NOMO-1 treated with DMSO at 0.1 percent for 48 hours (cell line): Measurements from ENCODE around the gene HOXC11.

Source experiments
- DNase-seq: peaks from one replicate; lab custom pipeline; 2025; ENCODE audit not compliant: unreplicated experiment; lab: John Stamatoyannopoulos, UW

The HOXC11 gene

DNA sequence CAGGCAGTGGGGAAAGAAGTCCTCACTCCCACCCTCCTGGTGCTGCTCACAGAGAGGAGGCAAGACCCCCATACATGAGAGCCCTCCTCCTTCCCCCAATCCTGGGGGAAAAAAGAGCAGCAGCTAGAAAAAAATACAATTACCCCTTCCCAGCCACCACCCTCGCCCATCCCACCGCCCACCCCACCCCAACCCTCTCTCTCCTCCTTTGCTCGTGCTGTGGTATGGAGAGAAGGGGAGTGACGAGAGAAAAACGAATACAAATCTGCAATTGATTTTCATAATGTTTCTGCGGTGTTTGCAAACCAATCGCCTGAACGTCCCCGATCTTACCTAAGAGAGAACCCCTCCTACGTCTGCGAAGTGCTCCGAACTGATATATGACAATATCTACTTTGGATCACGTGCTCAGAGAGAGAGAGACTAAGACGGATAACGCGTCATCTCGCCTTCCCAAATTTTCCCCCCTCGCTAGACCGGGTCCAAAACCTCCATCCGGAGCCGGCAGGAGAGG lies at the start of gene HOXC11:
Gene HOXC11 (plus strand): TSS at position 405 of the 514 bp plus-strand sequence. CDS start 116 bp downstream, outside the sequence.
- no peak for DNase-seq

DNA sequence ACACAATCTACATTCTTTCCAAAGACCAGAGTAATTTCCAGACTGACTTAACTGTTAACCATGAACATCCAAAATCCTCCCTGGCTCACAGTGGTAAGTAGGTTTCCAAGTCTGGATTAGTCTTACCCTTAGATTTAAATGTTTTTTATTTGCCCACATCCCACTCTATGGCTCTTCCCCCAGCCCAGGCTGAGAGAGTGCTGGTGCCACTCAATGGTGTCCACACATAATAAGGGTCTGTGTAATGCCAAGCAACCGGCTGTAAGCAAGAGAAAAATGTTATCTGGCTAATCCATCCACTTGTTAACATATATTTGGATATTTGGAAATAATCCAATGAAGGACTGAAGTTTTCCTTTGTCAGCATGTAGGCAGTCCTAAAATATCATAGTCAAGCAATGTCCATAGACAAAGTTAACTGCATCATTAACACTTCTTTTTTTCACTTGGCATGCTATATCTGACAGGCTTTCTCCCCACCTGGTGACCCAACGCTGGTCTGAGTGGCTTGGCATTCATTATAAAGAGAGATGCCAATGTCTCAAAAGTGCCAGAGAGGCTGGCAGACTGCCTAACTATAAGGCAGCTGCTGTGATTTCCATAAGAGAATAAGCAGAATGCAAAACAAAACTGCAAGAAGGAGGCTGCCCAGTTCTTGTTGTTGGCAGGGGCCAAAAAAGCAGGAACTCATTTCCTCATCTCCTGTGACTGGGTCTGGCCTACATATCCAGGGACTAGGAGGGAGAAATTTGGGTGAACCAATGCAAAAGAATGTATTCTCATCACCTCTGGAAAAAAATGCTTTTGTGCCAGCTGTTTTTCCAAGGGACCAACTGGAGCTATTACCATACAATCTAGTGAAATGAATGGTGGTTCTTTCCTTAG lies 48.2 kb upstream of the HOXC11 start:
- DNase-seq = no peak

- no peak for DNase-seq
Measured at GRCh38 chr12:53927220-53928029, 45.5 kb upstream of the HOXC11 start.

GRCh38 chr12:53928054-53928835 lies 44.7 kb upstream of the HOXC11 start:
- DNase-seq = no peak

GRCh38 chr12:53929527-53929926 lies 43.4 kb upstream of the HOXC11 start:
- DNase-seq = no peak

GRCh38 chr12:53930591-53931255 lies 42.2 kb upstream of the HOXC11 start:
- DNase-seq = no peak

DNA sequence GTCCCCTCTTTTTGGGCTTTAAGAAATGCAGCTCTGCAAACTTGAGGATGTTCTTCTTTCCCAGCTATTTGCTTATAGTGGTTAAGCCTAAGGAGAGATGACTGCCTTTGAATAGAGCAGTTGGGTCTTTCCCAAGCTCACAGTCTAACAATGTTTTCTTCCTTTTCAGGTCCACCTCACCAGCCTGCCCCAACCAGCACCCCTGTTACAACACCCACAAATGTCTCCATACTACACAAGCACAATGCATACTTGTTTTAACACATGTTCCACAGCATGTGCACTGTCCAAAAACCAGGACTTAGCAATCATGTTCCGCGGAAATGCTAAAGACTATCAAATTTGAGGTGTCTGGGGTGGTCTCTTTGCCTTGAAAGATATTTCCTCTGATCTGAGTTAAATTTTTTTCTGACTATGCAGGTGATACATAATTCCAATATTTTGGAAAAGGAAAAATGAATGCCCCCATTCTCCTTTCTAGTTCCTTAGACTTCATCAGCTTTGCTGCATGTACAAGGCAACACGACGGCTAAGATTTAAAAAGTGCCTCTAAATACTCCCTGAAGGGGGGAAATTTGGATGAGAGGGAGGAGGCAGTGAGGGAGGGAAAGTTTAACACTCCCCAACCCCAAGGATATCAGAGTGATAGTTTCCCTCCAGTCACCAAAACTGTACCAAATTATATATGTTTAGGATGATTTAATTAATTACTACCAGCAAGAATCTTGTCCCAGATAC lies 40.9 kb upstream of the HOXC11 start:
- no peak for DNase-seq

GRCh38 chr12:53932915-53933314 lies 40.0 kb upstream of the HOXC11 start:
- DNase-seq = no peak

DNA sequence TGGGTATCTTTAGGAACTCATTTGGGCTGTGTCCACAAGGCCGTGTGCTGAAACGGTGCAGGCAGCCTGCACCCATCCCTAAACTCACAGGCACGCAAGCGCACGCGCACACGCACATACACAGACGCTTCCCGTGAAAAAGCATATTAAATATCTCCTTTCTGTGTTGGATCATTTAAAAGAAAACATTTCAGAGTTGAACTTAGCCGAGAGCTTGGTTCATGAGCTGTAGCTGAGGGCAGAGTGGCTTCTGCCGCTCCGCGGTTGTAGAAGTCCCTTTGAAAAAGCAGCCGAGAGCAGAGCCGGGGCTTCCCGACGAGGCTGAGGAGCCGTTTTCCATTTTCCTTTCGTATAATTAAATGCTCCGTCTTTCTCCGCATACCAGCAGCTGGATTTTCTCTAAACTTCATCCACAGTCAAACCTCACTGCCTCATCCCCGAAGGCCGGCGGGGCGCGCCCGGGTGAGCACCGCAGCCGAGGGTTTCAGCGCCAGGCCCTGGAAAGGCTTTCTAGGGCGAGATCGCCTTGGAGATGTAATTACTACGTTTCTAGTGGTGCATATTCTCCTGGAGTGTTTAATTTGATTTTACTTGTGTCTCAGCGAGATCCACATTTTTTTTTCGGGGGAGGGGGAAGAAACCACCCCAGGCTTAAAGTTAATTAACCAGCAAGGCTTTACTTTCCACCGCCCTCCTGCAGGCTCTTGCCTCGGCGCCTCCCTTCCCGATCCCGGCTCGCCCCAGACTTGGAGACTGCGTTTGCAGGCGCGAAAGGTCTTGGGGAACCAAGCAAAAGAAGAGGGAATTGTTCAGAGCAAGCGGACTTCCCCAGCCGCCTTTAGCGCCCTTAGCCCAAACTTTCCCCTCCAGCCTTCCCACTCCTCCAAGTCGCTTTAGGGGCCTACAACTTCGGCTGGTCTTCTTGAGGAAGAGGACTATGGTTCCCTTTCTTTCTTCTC lies 37.3 kb upstream of the HOXC11 start:
- no peak for DNase-seq

DNA sequence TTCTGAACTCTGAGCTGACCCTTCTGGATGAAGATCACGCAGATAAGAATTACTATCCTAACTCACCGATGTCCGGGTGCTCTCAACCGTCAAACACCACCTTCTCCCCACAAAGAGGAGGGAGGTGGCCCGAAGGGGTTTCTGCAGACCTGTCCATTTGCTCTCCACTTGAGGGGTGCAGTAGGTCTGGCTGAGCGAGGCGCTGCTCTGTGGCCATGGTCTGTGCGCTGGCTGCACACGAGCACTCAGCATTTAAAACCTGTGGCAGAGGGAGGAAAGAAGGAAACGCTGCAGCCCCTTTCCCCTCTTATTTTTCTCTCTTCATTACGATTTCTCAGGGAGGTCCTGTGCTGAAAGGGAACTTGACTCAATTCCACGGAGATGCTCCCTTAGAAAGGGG lies 35.8 kb upstream of the HOXC11 start:
- no peak for DNase-seq

DNA sequence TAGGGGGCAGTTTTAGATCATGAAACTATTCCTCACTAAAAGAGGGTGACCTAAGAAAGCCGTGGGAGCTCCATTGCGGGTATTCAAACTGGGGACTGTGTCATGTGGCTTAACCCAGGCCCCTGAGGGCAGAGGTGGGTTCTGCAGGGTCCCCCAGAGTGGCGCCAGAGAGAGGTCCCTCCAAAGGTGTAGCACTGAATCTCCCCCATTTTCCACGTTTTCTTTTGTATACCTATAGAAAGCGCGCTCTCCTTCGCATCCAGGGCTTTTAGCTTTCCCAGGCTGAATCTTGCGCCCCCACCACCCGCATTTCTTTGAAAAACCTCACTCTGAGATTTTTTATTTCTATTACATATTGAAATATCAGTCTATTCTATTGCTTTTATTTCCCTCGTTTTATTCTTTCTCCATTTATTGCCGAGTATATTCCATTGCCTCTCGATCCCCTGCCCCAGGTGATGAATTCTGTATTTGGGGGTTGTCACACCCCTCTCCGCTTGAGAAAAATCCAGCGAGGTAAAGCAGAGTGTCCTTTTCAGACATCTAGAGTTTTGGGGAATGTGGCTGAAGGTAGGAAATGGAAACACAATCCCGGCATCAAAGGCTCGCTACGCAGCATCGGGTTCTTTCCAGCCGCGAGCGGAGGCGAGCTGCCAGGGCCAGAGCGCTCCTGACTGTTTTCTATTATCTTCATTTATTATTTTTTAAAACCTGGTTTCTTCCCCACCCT lies 35.2 kb upstream of the HOXC11 start:
- DNase-seq = no peak

DNA sequence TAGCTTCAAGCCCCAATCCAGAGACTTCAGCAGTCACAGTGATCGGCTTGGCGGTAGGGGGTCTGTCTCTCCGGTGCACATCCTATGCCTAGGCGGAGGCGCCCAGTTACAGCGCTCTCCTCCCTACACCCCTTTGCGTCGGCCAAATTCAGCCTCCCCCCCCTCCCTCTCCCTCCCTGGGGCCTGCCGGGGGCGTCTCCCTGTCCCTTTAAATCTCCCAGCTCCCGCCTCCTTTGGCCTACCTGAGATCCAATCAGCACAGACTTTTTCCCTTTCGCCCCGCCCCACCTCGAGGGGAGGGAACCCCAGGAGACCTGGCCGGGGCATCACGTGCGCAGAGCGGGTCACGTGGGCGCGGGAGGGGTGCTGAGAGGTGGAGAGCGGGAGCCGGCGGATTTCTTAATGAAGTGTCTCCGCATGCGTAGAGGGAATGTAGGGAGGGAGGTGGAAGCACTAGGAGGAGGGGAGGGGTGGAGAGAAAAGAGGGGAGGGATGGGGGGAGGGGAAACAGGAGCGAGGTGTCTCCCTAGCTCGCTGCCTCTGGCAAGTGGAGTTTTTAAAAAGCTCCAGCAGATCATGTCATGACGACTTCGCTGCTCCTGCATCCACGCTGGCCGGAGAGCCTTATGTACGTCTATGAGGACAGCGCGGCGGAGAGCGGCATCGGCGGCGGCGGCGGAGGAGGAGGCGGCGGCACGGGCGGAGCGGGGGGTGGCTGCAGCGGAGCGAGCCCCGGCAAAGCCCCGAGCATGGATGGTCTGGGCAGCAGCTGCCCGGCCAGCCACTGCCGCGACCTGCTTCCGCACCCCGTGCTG lies 34.4 kb upstream of the HOXC11 start, which contains the start of gene HOXC13:
Gene HOXC13 (plus strand): TSS at position 506 of the 815 bp plus-strand sequence. CDS start 76 bp downstream, at position 582.
- no peak for DNase-seq

DNA sequence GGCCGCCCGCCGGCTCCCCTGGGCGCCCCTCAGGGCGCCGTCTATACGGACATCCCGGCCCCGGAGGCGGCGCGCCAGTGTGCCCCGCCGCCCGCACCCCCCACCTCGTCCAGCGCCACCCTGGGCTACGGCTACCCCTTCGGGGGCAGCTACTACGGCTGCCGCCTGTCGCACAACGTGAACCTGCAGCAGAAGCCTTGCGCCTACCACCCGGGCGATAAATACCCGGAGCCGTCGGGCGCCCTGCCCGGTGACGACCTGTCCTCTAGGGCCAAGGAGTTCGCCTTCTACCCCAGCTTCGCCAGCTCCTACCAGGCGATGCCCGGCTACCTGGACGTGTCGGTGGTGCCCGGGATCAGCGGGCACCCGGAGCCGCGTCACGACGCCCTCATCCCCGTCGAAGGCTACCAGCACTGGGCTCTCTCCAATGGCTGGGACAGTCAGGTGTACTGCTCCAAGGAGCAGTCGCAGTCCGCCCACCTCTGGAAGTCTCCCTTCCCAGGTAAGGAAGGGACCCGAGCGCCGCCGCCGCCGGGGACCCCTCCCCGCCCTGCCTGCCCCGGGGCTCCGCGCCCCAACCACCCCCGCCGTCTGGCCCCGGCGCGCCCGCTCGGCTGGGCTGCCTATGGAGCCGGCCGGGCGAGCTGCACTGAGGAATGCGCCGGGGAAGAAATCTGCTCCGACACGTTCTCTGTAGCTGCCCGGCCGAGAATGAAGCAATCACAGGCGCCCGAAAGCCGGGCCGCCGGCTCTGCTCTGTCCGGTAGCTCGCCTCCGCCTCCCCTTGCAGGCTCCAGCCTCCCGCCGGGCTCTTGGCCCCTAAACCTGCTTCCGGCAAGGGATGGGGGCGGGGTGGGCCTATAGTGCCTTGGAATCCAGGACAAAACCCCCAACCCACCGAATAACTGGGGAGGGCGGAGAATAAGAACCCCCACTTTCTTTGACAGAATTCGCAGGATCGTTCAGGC lies 33.5 kb upstream of the HOXC11 start:
- DNase-seq = no peak

GRCh38 chr12:53940443-53941014 lies 32.4 kb upstream of the HOXC11 start:
- DNase-seq = no peak

- DNase-seq = no peak
Measured at GRCh38 chr12:53941187-53941586, 31.7 kb upstream of the HOXC11 start.

- no peak for DNase-seq
Measured at GRCh38 chr12:53941750-53942149, 31.2 kb upstream of the HOXC11 start.
